HG02642 (cell line): Measurements from ENCODE around the gene DENND4C.
A peak's percentile ranks its signal among the peaks of the same experiment; 100 is the strongest.
"Not testable (repeated sequence)": the region's sequence is repeated elsewhere in the genome, so short reads cannot be mapped to it uniquely, and the experiment has no call there.

Experiments used
- ATAC-seq: cut with Tn5 transposase; IDR thresholded peaks from one replicate; pipeline ENCODE4 v1.9.1; 2021; ENCODE audit warnings: mild to moderate bottlenecking; ENCODE audit not compliant: unreplicated experiment, poor library complexity

DENND4C gene

GRCh38 chr9:19405771-19406170 lies 175.3 kb downstream of the DENND4C start:
- ATAC-seq = no peak

DNA sequence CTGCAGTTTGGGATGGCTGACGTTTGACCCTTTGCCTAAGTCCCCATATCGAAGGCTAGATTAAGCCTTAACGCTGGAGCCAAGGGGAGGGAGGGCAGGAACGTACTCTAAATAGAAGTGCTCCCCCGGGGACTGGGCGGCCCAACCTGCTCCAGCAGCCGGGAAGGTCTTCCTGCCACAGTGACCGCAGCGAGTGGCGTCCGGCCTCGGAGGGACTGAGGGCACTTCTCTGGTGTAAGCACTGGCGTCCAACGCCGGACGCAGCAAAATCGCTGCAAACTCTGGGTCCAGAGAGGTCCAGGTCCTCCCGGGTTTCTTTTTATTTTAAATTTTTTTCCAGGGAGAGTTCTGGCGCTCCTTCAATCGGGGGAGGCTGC lies 177.8 kb downstream of the DENND4C start:
- no peak for ATAC-seq

- ATAC-seq = peak; percentile 97
These were observed 178.4 kb downstream of the DENND4C start, which contains the start of gene ACER2 for GRCh38 chr9:19408693-19409400. Gene ACER2 (plus strand): TSS chr9:19409009. CDS start chr9:19409085, 76 bp downstream.

- ATAC-seq = peak; percentile 13
These were observed 179.1 kb downstream of the DENND4C start for GRCh38 chr9:19409401-19410194.

DNA sequence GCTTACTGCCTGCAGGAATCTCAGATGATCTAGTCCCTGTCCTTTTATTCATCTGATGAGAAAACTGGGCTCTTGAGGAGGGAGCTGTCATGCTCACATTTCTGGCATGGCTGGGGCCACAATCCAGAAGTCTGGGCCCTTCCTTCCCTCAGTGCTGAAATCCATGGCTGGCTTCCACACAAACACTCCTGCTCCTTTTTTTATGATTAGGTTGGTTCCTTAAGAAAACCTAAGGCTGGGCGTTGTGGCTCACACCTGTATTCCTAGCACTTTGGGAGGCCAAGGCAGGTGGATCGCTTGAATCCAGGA lies 179.7 kb downstream of the DENND4C start:
- no peak for ATAC-seq

DNA sequence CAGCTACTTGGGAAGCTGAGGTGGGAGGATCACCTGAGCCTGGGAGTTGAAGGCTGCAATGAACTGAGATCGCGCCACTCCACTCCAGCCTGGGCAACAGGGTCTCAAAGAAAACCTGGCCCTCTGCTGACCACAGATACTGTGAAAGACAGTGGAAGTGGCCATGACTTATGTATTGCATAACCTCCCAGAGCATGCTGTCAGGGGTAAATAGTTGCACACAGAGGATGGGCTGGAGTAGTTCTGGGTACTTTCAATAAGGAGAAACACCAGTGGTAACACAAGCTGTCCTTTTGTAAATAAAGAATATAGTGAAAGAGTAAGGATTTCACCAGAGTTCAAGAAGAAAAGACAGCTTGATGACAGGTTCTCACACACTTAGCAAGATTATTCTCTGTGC lies 180.1 kb downstream of the DENND4C start:
- ATAC-seq = no peak

GRCh38 chr9:19411316-19411715 lies 180.8 kb downstream of the DENND4C start:
- no peak for ATAC-seq

DNA sequence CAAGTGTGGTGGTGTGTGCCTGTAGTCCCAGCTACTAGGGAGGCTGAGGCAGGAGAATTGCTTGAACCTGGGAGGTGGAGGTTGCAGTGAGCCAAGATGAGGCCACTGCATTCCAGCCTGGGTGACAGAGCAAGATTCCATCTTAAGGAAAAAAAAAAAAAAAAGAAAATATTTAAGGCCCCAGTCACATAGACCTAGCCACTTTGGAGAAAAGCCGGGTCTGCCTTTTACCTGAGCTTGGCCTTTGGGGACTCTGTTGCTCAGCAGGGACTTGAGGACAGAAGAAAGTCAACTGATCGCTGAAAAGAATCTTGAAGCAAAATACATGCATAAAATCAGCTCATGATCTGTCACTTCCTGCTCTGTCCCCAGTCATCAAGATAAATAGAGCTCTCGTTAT lies 183.0 kb downstream of the DENND4C start:
- not testable (repeated sequence) for ATAC-seq

DNA sequence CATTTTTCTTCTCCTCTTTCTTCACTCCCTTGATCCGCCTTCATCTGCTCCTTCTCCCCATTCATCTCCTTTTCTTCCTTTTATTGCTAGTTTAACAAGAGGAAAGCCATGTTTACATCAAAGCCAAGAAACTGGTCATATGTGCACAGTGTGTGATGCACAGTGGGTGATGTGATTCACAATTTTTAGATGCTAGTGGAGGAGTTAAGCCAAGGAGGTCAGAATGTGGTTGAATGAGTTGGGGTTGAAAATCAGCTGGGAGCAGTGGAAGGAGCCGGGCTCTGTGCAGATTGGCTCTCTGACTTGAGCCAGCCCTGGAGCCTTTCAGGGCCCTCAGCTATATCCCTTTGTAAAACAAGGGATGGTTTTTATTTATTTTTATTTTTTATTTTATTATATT lies 185.7 kb downstream of the DENND4C start:
- ATAC-seq = no peak

DNA sequence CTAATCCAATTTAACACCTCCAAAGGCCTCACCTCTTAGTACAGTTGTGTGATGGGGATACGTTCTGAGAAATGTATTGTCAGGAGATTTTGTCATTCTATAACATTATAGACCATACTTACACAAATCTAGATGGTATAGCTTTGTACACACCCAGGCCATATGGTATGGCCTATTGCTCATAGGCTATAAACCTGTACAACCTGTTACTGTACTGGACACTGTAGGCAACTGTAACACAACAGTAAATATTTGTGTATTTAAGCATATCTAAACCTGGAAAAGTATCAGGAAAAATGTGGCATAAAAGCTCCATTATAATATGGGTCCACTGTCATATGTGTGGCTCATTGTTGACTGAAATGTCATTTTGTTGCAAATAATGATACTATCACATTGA lies 190.4 kb downstream of the DENND4C start:
- no peak for ATAC-seq
